ENCODE measurements around the gene CADPS2. TPM values are rescaled to one million over a fixed set of nuclear protein-coding genes. Genes with fewer than 3 reads are reported as not detected.

The CADPS2 gene
- total RNA-seq, 6 donors from 2014 or later: 33.3 to 74.7 (median 45.7) TPM

- Histone ChIP-seq H3K4me3 (no peak overlapping the region), H3K27me3 (no peaks in the 10 kb centered on the region), H3K4me1 (no peaks in the 10 kb centered on the region), H3K27ac (no peak overlapping the region), H3K36me3 (no peaks in the 10 kb centered on the region), H3K9me3 (no peaks in the 10 kb centered on the region)
- WGBS, 2 donors: 75 to 97% methylated on average over 3 of the region's 3 CpGs
- TF ChIP-seq POLR2AphosphoS5 (IDR thresholded peaks at IDR 0.05) (no peak), CTCF (IDR thresholded peaks at IDR 0.05) (no peak), POLR2A (IDR thresholded peaks at IDR 0.05) (no peak), EP300 (IDR thresholded peaks at IDR 0.05) (no peak)
- DNase-seq (no peak), ATAC-seq (ENCODE audit: low FRiP score in 2 of 2) (no peak)
Measured at GRCh38 chr7:122715183-122715582, 171.1 kb downstream of the CADPS2 start.

GRCh38 chr7:122710916-122711315 lies 175.3 kb downstream of the CADPS2 start:
- no peak for DNase-seq
- H3K36me3 ChIP-seq: no peaks in the 10 kb centered on the region
- no peaks in the 10 kb centered on the region for H3K4me1 ChIP-seq
- WGBS, 2 donors: 85 to 93% methylated on average over 1 of the region's 1 CpG
- no peak for TF ChIP-seq EP300 (IDR thresholded peaks at IDR 0.05)
- TF ChIP-seq POLR2AphosphoS5 (IDR thresholded peaks at IDR 0.05): no peak
- TF ChIP-seq CTCF (IDR thresholded peaks at IDR 0.05): no peak
- TF ChIP-seq POLR2A (IDR thresholded peaks at IDR 0.05): no peak
- no peak overlapping the region for H3K27ac ChIP-seq
- H3K4me3 ChIP-seq: no peak overlapping the region
- H3K9me3 ChIP-seq: no peaks in the 10 kb centered on the region
- ATAC-seq (ENCODE audit: low FRiP score in 2 of 2): no peak
- no peaks in the 10 kb centered on the region for H3K27me3 ChIP-seq

GRCh38 chr7:122709930-122710646 lies 176.2 kb downstream of the CADPS2 start:
- Histone ChIP-seq H3K4me3 (no peak overlapping the region), H3K27ac (no peak overlapping the region), H3K36me3 (no peaks in the 10 kb centered on the region), H3K9me3 (no peaks in the 10 kb centered on the region), H3K4me1 (no peaks in the 10 kb centered on the region), H3K27me3 (no peaks in the 10 kb centered on the region)
- no peak for TF ChIP-seq POLR2AphosphoS5 (IDR thresholded peaks at IDR 0.05)
- TF ChIP-seq CTCF (IDR thresholded peaks at IDR 0.05): no peak
- no peak for TF ChIP-seq EP300 (IDR thresholded peaks at IDR 0.05)
- TF ChIP-seq POLR2A (IDR thresholded peaks at IDR 0.05): no peak
- ATAC-seq (ENCODE audit: low FRiP score in 2 of 2) (no peak), DNase-seq (no peak)
- 84 to 87% methylated on average over 7 of the region's 7 CpGs for WGBS, 2 donors

GRCh38 chr7:122706836-122707235 lies 179.4 kb downstream of the CADPS2 start:
- no peaks in the 10 kb centered on the region for H3K36me3 ChIP-seq
- no peaks in the 10 kb centered on the region for H3K27me3 ChIP-seq
- H3K9me3 ChIP-seq: no peaks in the 10 kb centered on the region
- H3K4me1 ChIP-seq: no peaks in the 10 kb centered on the region
- TF ChIP-seq POLR2A (IDR thresholded peaks at IDR 0.05): no peak
- 85 to 88% methylated on average over 2 of the region's 2 CpGs for WGBS, 2 donors
- H3K27ac ChIP-seq: no peak overlapping the region
- no peak overlapping the region for H3K4me3 ChIP-seq
- DNase-seq: no peak
- ATAC-seq (ENCODE audit: low FRiP score in 2 of 2): no peak

GRCh38 chr7:122702872-122703510 lies 183.3 kb downstream of the CADPS2 start, which contains the start of gene RNF148:
Gene RNF148, minus strand, starts transcription at chr7:122702922. Its CDS starts 172 bp downstream, at chr7:122702750.
- Histone ChIP-seq H3K9me3 (no peaks in the 10 kb centered on the region), H3K27ac (no peak within 1 kb of the TSS), H3K36me3 (no peaks in the 10 kb centered on the region), H3K4me1 (no peaks in the 10 kb centered on the region), H3K27me3 (no peaks in the 10 kb centered on the region), H3K4me3 (no peak within 1 kb of the TSS)
- TF ChIP-seq EP300 (IDR thresholded peaks at IDR 0.05): no peak
- no peak for TF ChIP-seq POLR2AphosphoS5 (IDR thresholded peaks at IDR 0.05)
- TF ChIP-seq CTCF (IDR thresholded peaks at IDR 0.05): no peak
- no peak for TF ChIP-seq POLR2A (IDR thresholded peaks at IDR 0.05)
- ATAC-seq (ENCODE audit: low FRiP score in 2 of 2) (no peak), DNase-seq (no peak)
- WGBS, 2 donors: 100% methylated on average over 1 of the region's 1 CpG
